ENCODE data around the gene FSTL5. TPM values are rescaled to one million over a fixed set of nuclear protein-coding genes. Genes with fewer than 3 reads are reported as not detected.

FSTL5 gene
- total and polyA plus RNA-seq, 2 experiments from 2014 or later, result 0.29 to 0.57 TPM

GRCh38 chr4:161653697-161654096, 510.1 kb downstream of the FSTL5 start:
- TF ChIP-seq EZH2 (IDR thresholded peaks at IDR 0.05; ENCODE audit: borderline replicate concordance) (no peak), EZH2phosphoT487 (IDR thresholded peaks at IDR 0.05; ENCODE audit: low read depth, severe bottlenecking, unreplicated experiment) (no peak), CTCF (IDR thresholded peaks at IDR 0.05; ENCODE audit: poor library complexity) (no peak)
- H3K9me2 ChIP-seq (replicated peaks; ENCODE audit: insufficient read depth), result no peaks in the 10 kb centered on the region

DNA sequence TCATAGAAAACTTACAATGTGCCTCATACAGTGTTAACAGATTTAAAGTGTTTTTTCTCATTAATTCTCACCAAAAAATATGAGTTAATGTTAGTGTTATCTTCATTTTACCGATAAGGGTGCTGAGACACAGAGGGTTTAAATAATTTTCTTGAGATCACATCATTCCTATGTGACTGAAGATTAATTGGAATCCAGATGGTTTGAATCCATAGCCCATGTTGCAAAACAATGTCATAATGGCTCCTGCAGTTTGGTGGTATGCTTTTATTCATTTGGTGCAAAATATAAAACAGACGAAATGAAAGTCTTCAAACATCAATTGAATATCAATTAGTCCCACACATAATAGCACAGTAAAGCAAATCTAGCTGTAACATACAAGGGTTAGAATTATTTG, 512.2 kb downstream of the FSTL5 start:
- no peaks in the 10 kb centered on the region for H3K4me1 ChIP-seq (ENCODE audit: insufficient read depth)
- no peaks in the 10 kb centered on the region for H3K27me3 ChIP-seq
- no peak for DNase-seq (ENCODE audit: low spot score)
- no peak for TF ChIP-seq EZH2phosphoT487 (IDR thresholded peaks at IDR 0.05; ENCODE audit: low read depth, severe bottlenecking, unreplicated experiment)
- H3K4me3 ChIP-seq, result no peak overlapping the region
- no peaks in the 10 kb centered on the region for H3K36me3 ChIP-seq (replicated peaks; ENCODE audit: insufficient read depth, low read depth)
- WGBS (ENCODE audit: low lambda C conversion rate, missing lambda C conversion rate), result 91% methylated on average over 2 of the region's 2 CpGs
- H3K9me3 ChIP-seq (ENCODE audit: low read depth), result no peaks in the 10 kb centered on the region
- no peak overlapping the region for H2AFZ ChIP-seq
- H3K9me2 ChIP-seq (replicated peaks; ENCODE audit: insufficient read depth), result no peaks in the 10 kb centered on the region
- no peaks in the 10 kb centered on the region for H3K79me2 ChIP-seq
- H4K20me1 ChIP-seq (ENCODE audit: insufficient read depth, poor library complexity, severe bottlenecking), result no peaks in the 10 kb centered on the region
- H3K4me2 ChIP-seq, result no peak overlapping the region
- no peak overlapping the region for H3K27ac ChIP-seq

More at GRCh38 chr4:161653697-161654096, 510.1 kb downstream of the FSTL5 start:
- Histone ChIP-seq H3K27ac (no peak overlapping the region), H4K20me1 (ENCODE audit: insufficient read depth, poor library complexity, severe bottlenecking) (no peaks in the 10 kb centered on the region), H3K79me2 (no peaks in the 10 kb centered on the region), H3K4me3 (no peak overlapping the region), H3K4me1 (ENCODE audit: insufficient read depth) (no peaks in the 10 kb centered on the region), H3K4me2 (no peak overlapping the region), H3K36me3 (replicated peaks; ENCODE audit: insufficient read depth, low read depth) (no peaks in the 10 kb centered on the region), H3K9me3 (ENCODE audit: low read depth) (no peaks in the 10 kb centered on the region), H3K27me3 (no peaks in the 10 kb centered on the region), H2AFZ (no peak overlapping the region)
- WGBS (ENCODE audit: low lambda C conversion rate, missing lambda C conversion rate), result 98% methylated on average over 1 of the region's 1 CpG
- DNase-seq (ENCODE audit: low spot score), result no peak

DNA sequence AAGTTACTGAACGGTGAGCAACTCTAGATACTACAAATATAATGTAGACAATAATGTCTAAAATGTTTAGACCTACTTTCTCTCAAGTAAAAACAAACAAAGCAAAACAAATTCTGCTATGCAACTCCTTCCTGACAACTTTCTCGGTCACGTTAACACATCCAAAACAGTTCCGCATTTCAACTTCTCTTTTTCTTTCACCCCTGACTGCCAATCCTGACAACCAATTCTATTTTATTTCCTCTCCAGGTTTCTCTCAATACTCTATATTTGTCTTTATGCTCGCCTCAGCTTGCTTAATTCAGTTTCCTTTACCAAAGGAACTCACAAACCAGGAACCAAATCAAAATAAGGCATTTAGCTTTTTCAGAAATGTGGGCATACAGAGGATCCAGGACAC, 513.0 kb downstream of the FSTL5 start:
- Histone ChIP-seq H3K79me2 (no peaks in the 10 kb centered on the region), H3K9me2 (replicated peaks; ENCODE audit: insufficient read depth) (no peaks in the 10 kb centered on the region), H3K4me3 (no peak overlapping the region), H3K27ac (no peak overlapping the region), H3K4me2 (no peak overlapping the region), H2AFZ (no peak overlapping the region), H3K27me3 (no peaks in the 10 kb centered on the region), H4K20me1 (ENCODE audit: insufficient read depth, poor library complexity, severe bottlenecking) (no peaks in the 10 kb centered on the region), H3K4me1 (ENCODE audit: insufficient read depth) (no peaks in the 10 kb centered on the region), H3K9me3 (ENCODE audit: low read depth) (no peaks in the 10 kb centered on the region), H3K36me3 (replicated peaks; ENCODE audit: insufficient read depth, low read depth) (no peaks in the 10 kb centered on the region)
- 93% methylated on average over 5 of the region's 5 CpGs for WGBS (ENCODE audit: low lambda C conversion rate, missing lambda C conversion rate)
- TF ChIP-seq EZH2 (IDR thresholded peaks at IDR 0.05; ENCODE audit: borderline replicate concordance) (no peak), EZH2phosphoT487 (IDR thresholded peaks at IDR 0.05; ENCODE audit: low read depth, severe bottlenecking, unreplicated experiment) (no peak)
- no peak for DNase-seq (ENCODE audit: low spot score)

DNA sequence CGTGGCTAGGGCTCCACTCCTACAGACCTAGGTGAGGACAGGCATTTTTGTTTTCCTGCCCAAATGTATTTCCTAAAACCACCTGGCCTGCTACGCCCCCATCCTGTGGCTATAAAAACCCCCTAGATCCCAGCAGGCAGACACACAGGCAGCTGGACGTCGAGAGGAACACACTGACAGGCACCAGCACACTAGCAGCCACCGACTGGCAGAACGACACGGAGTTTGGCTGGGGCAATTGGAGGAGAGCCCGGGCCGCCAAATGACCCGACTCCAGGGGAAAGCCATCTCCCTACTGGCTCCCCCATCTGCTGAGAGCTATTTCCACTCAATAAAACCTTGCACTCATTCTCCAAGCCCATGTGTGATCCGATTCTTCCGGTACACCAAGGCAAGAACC, 516.0 kb downstream of the FSTL5 start:
- TF ChIP-seq EZH2 (IDR thresholded peaks at IDR 0.05; ENCODE audit: borderline replicate concordance), result no peak
- no peak for TF ChIP-seq CTCF (IDR thresholded peaks at IDR 0.05; ENCODE audit: poor library complexity)
- TF ChIP-seq EZH2phosphoT487 (IDR thresholded peaks at IDR 0.05; ENCODE audit: low read depth, severe bottlenecking, unreplicated experiment), result no peak
- no peak for DNase-seq (ENCODE audit: low spot score)
- no peaks in the 10 kb centered on the region for H4K20me1 ChIP-seq (ENCODE audit: insufficient read depth, poor library complexity, severe bottlenecking)
- no peaks in the 10 kb centered on the region for H3K9me2 ChIP-seq (replicated peaks; ENCODE audit: insufficient read depth)
- no peaks in the 10 kb centered on the region for H3K36me3 ChIP-seq (replicated peaks; ENCODE audit: insufficient read depth, low read depth)
- H3K4me2 ChIP-seq, result no peak overlapping the region
- H3K4me1 ChIP-seq (ENCODE audit: insufficient read depth), result no peaks in the 10 kb centered on the region
- H3K27ac ChIP-seq, result no peak overlapping the region
- no peak overlapping the region for H3K4me3 ChIP-seq
- no peaks in the 10 kb centered on the region for H3K9me3 ChIP-seq (ENCODE audit: low read depth)
- H3K27me3 ChIP-seq, result no peaks in the 10 kb centered on the region
- no peak overlapping the region for H2AFZ ChIP-seq
- WGBS (ENCODE audit: low lambda C conversion rate, missing lambda C conversion rate), result 92% methylated on average over 12 of the region's 12 CpGs
- H3K79me2 ChIP-seq, result no peaks in the 10 kb centered on the region

All from hepatocyte (in vitro differentiated cells).